H9 (cell line): ENCODE data around the gene NOP56. TPM values are rescaled to one million over a fixed set of nuclear protein-coding genes. Genes with fewer than 3 reads are reported as not detected.
A peak's percentile ranks its signal among the peaks of the same experiment; 100 is the strongest.

ENCODE experiments used
- DNase-seq: peaks from one replicate; pipeline ENCODE4 v3.0.0-alpha.2; 2017
- H2AFZ ChIP-seq: one replicate; pipeline ENCODE4 v1.6.1; 2013; ENCODE audit warnings: mild to moderate bottlenecking, low read length, control low read depth, moderate library complexity
- H2AK5ac ChIP-seq: 2 replicates; pipeline ENCODE4 v1.6.1; 2013; ENCODE audit warnings: low read length, control low read depth, mixed read lengths; ENCODE audit not compliant: insufficient read length
- H2BK120ac ChIP-seq: one replicate; pipeline ENCODE4 v1.6.1; 2013; ENCODE audit warnings: low read depth, mild to moderate bottlenecking, low read length, control low read depth, inconsistent platforms; ENCODE audit not compliant: poor library complexity, severe bottlenecking
- H2BK12ac ChIP-seq: 2 replicates; pipeline ENCODE4 v1.6.1; 2013; ENCODE audit warnings: low read length, control low read depth, mixed read lengths, low read depth; ENCODE audit not compliant: insufficient read length
- H2BK15ac ChIP-seq: 2 replicates; pipeline ENCODE4 v1.6.1; 2013; ENCODE audit warnings: low read depth, low read length, control low read depth
- H2BK20ac ChIP-seq: one replicate; pipeline ENCODE4 v1.6.1; 2013; ENCODE audit warnings: low read depth, mild to moderate bottlenecking, low read length, control low read depth, inconsistent platforms; ENCODE audit not compliant: poor library complexity, severe bottlenecking
- H2BK5ac ChIP-seq: 2 replicates; pipeline ENCODE4 v1.6.1; 2013; ENCODE audit warnings: low read length, control low read depth, mixed read lengths; ENCODE audit not compliant: insufficient read length
- H3K14ac ChIP-seq: 2 replicates; pipeline ENCODE4 v1.6.1; 2013; ENCODE audit warnings: low read length, control low read depth; ENCODE audit not compliant: insufficient read depth
- H3K18ac ChIP-seq: 2 replicates; pipeline ENCODE4 v1.6.1; 2013; ENCODE audit warnings: low read depth, mild to moderate bottlenecking, mixed read lengths, low read length, control low read depth; ENCODE audit not compliant: insufficient read length
- H3K23ac ChIP-seq: 2 replicates; pipeline ENCODE4 v1.6.1; 2013; ENCODE audit warnings: low read length, control low read depth, mixed read lengths, low read depth; ENCODE audit not compliant: insufficient read length
- H3K23me2 ChIP-seq: 2 replicates; pipeline ENCODE4 v1.6.1; 2013; ENCODE audit warnings: low read depth, mild to moderate bottlenecking, mixed read lengths, low read length, control low read depth; ENCODE audit not compliant: insufficient read length, poor library complexity, severe bottlenecking
- H3K27ac ChIP-seq: 2 replicates; pipeline ENCODE4 v1.5.1; 2013; ENCODE audit warnings: low read length, control low read depth, mixed read lengths, low read depth; ENCODE audit not compliant: insufficient read length
- H3K27me3 ChIP-seq: 2 replicates; pipeline ENCODE4 v1.6.1; 2013; ENCODE audit warnings: low read length, control low read depth, inconsistent platforms; ENCODE audit not compliant: insufficient read depth
- H3K4ac ChIP-seq: 2 replicates; pipeline ENCODE4 v1.6.1; 2013; ENCODE audit warnings: low read depth, mild to moderate bottlenecking, control low read depth, inconsistent platforms, low read length, moderate library complexity
- H3K4me1 ChIP-seq: 2 replicates; pipeline ENCODE4 v1.6.1; 2013; ENCODE audit warnings: low read length, control low read depth, inconsistent platforms; ENCODE audit not compliant: insufficient read depth
- H3K4me2 ChIP-seq: 2 replicates; pipeline ENCODE4 v1.6.1; 2013; ENCODE audit warnings: low read length, control low read depth, mixed read lengths; ENCODE audit not compliant: insufficient read length, insufficient read depth
- H3K56ac ChIP-seq: 2 replicates; pipeline ENCODE4 v1.6.1; 2013; ENCODE audit warnings: low read depth, mild to moderate bottlenecking, mixed read lengths, low read length, control low read depth; ENCODE audit not compliant: insufficient read length
- H3K79me1 ChIP-seq: 2 replicates; pipeline ENCODE4 v1.6.1; 2013; ENCODE audit warnings: low read depth, mild to moderate bottlenecking, moderate library complexity, low read length, control low read depth, inconsistent platforms; ENCODE audit not compliant: insufficient read depth, poor library complexity, severe bottlenecking
- H3K79me2 ChIP-seq: 2 replicates; pipeline ENCODE4 v1.6.1; 2013; ENCODE audit warnings: low read length, control low read depth, inconsistent platforms; ENCODE audit not compliant: insufficient read depth
- H3K9ac ChIP-seq: 2 replicates; pipeline ENCODE4 v1.6.1; 2013; ENCODE audit warnings: low read length, control low read depth, mixed read lengths; ENCODE audit not compliant: insufficient read length; ENCODE audit errors: extremely low read depth
- H3K9me3 ChIP-seq: one replicate; pipeline ENCODE4 v1.6.1; 2013; ENCODE audit warnings: low read depth, low read length, inconsistent platforms; ENCODE audit not compliant: control insufficient read depth
- H3T11ph ChIP-seq: one replicate; pipeline ENCODE4 v1.6.1; 2013; ENCODE audit warnings: mild to moderate bottlenecking, low read length, control low read depth, inconsistent platforms
- H4K20me1 ChIP-seq: one replicate; pipeline ENCODE4 v1.6.1; 2013; ENCODE audit not compliant: control insufficient read depth, insufficient read length, insufficient read depth
- H4K5ac ChIP-seq: 2 replicates; pipeline ENCODE4 v1.6.1; 2013; ENCODE audit warnings: low read depth, mild to moderate bottlenecking, mixed read lengths, low read length, control low read depth; ENCODE audit not compliant: insufficient read length
- H4K8ac ChIP-seq: replicated peaks from 2 replicates; pipeline ENCODE4 v1.6.1; 2013; ENCODE audit warnings: low read length, control low read depth, mixed read lengths, low read depth; ENCODE audit not compliant: insufficient read length
- H4K91ac ChIP-seq: 2 replicates; pipeline ENCODE4 v1.6.1; 2013; ENCODE audit warnings: low read depth, mild to moderate bottlenecking, moderate library complexity, mixed read lengths, low read length, control low read depth; ENCODE audit not compliant: insufficient read length
- H3K27ac Mint-ChIP-seq, 3 experiments: 2 replicates in 2 of 3; 3 replicates in 1 of 3; pipeline ENCODE4 v1.8.0; 2020 to 2021; ENCODE audit warnings: mixed read lengths in 3 of 3, mild to moderate bottlenecking in 1 of 3, moderate library complexity in 1 of 3
- H3K27me3 Mint-ChIP-seq: 2 replicates; pipeline ENCODE4 v1.8.0; 2021; ENCODE audit warnings: low read depth, mild to moderate bottlenecking, moderate library complexity, mixed read lengths
- H3K36me3 Mint-ChIP-seq, 3 experiments: 2 replicates in 2 of 3; 3 replicates in 1 of 3; pipeline ENCODE4 v1.8.0; 2020 to 2021; ENCODE audit warnings: low read depth in 3 of 3, mixed read lengths in 3 of 3; ENCODE audit not compliant: insufficient read depth in 1 of 3
- H3K4me1 Mint-ChIP-seq, 2 experiments: 2 replicates each; pipeline ENCODE4 v1.8.0; 2020; ENCODE audit warnings: mixed read lengths in 2 of 2
- H3K4me3 Mint-ChIP-seq, 2 experiments: 2 replicates in 1 of 2; 3 replicates in 1 of 2; pipeline ENCODE4 v1.8.0; 2020 to 2021; ENCODE audit warnings: mild to moderate bottlenecking in 2 of 2, mixed read lengths in 2 of 2, moderate library complexity in 1 of 2
- H3K9me3 Mint-ChIP-seq, 2 experiments: 2 replicates in 1 of 2; 3 replicates in 1 of 2; pipeline ENCODE4 v1.8.0; 2020; ENCODE audit warnings: mild to moderate bottlenecking in 2 of 2, mixed read lengths in 2 of 2, moderate library complexity in 1 of 2
- CTCF ChIP-seq: fragments of 200-600 bp; sonication (generic); conservative IDR thresholded peaks from 3 replicates; pipeline ENCODE4 v1.8.0; 2021; ENCODE audit warnings: antibody characterized with exemption, mild to moderate bottlenecking
- WGBS: extraction: QIAGEN DNeasy Blood & Tissue Kit; methylation state at CpG from one replicate; pipeline ENCODE4 v1.1.7; 2013; ENCODE audit warnings: missing lambda C conversion rate, low lambda C conversion rate, mixed read lengths; ENCODE audit not compliant: insufficient read length; ENCODE audit errors: extremely low coverage; 5-methylcytosine and 5-hydroxymethylcytosine counted together
- microRNA-seq: library from miRNA; unstranded; fragments of <30 nt; microRNA quantifications from one replicate; pipeline ENCODE4, GENCODE V29; 2020; ENCODE audit warnings: borderline microRNAs expressed
- total RNA-seq: library from RNA; stranded (reverse); gene quantifications from 2 replicates; pipeline ENCODE4 v1.2.1, GENCODE V29; 2021

Gene NOP56
- total RNA-seq, 1 experiment from 2014 or later, result 774 TPM

GRCh38 chr20:2707353-2708072 lies 55.1 kb downstream of the NOP56 start:
- no peak overlapping the region; the same call in 1 of the 2 replicates for H3K14ac ChIP-seq
- Mint-ChIP-seq H3K4me1 (peaks cover 37 to 38% of the 10 kb centered on the region in 2 experiments), H3K4me3 (no peak overlapping the region; a peak in 1 of 5 replicates), H3K9me3 (no peaks in the 10 kb centered on the region), H3K27me3 (peaks cover 57% of the 10 kb centered on the region), H3K36me3 (no peaks in the 10 kb centered on the region), H3K27ac (no peak overlapping the region; a peak in 1 of 7 replicates)
- H3K23ac ChIP-seq, result no peak overlapping the region
- H3K4me1 ChIP-seq, result peaks cover 8% of the 10 kb centered on the region; the same call in 1 of the 2 replicates
- H4K91ac ChIP-seq, result no peak overlapping the region
- no peaks in the 10 kb centered on the region for H4K20me1 ChIP-seq
- no peak overlapping the region for H2BK15ac ChIP-seq
- H3K23me2 ChIP-seq, result no peaks in the 10 kb centered on the region
- no CpG with 5 or more reads among the region's 12 CpGs for WGBS
- H3K56ac ChIP-seq, result no peak overlapping the region
- no peak overlapping the region for H3K4me2 ChIP-seq
- H3K18ac ChIP-seq, result no peak overlapping the region
- TF ChIP-seq CTCF, result no peak
- H2BK12ac ChIP-seq, result no peak overlapping the region
- no peak for DNase-seq
- H3T11ph ChIP-seq, result no peak overlapping the region
- no peak overlapping the region for H3K9ac ChIP-seq
- no peak overlapping the region for H4K5ac ChIP-seq
- no peaks in the 10 kb centered on the region for H3K79me1 ChIP-seq
- no peak overlapping the region for H4K8ac ChIP-seq
- no peak overlapping the region for H2AFZ ChIP-seq
- H2BK120ac ChIP-seq, result no peak overlapping the region
- no peaks in the 10 kb centered on the region for H3K9me3 ChIP-seq
- H3K27me3 ChIP-seq, result peaks cover 3% of the 10 kb centered on the region; the same call in 1 of the 2 replicates
- H2BK20ac ChIP-seq, result no peak overlapping the region
- H2BK5ac ChIP-seq, result no peak overlapping the region
- H2AK5ac ChIP-seq, result no peak overlapping the region
- no peak overlapping the region for H3K4ac ChIP-seq
- no peak overlapping the region for H3K27ac ChIP-seq
- H3K79me2 ChIP-seq, result no peaks in the 10 kb centered on the region

Small RNA genes lying within 50 kb of the gene (microRNA-seq; reads per million reads assigned to microRNA genes)
- 4.3 reads per million, percentile 32 among the genes with 10 or more reads in this experiment for gene MIR1292

Other genes starting within 250 kb of the NOP56 start
- gene SNRPB, start 181.8 kb upstream of the NOP56 start, total RNA-seq, result 462 and 482 TPM in 2 replicates
- gene ZNF343, start 143.7 kb upstream of the NOP56 start, total RNA-seq, result 3.4 and 4.0 TPM in 2 replicates
- gene TMC2, start 116.1 kb upstream of the NOP56 start, total RNA-seq, result not detected in 2 replicates
- 114 and 122 TPM in 2 replicates for gene IDH3B, start 11.6 kb downstream of the NOP56 start, total RNA-seq
- 3.9 and 4.3 TPM in 2 replicates for gene EBF4, start 40.1 kb downstream of the NOP56 start, total RNA-seq
- 69.0 and 70.0 TPM in 2 replicates for gene CPXM1, start 148.0 kb downstream of the NOP56 start, total RNA-seq
- gene C20orf141, start 162.4 kb downstream of the NOP56 start, total RNA-seq, result not detected in 2 replicates
- gene TMEM239, start 163.7 kb downstream of the NOP56 start, total RNA-seq, result not detected in 2 replicates
- 27.2 and 30.8 TPM in 2 replicates for gene PCED1A, start 188.0 kb downstream of the NOP56 start, total RNA-seq
- 31.6 and 32.1 TPM in 2 replicates for gene VPS16, start 188.1 kb downstream of the NOP56 start, total RNA-seq
- 45.2 and 47.8 TPM in 2 replicates for gene PTPRA, start 220.8 kb downstream of the NOP56 start, total RNA-seq